ENCODE measurements around the gene JARID2. TPM values are rescaled to one million over a fixed set of nuclear protein-coding genes. Genes with fewer than 3 reads are reported as not detected.

The JARID2 gene
- total RNA-seq, 4 donors from 2014 or later: 12.1 to 33.8 (median 17.0) TPM

GRCh38 chr6:15551262-15551661 lies 305.4 kb downstream of the JARID2 start:
- Histone ChIP-seq H3K27me3 (no peaks in the 10 kb centered on the region), H3K9me3 (no peaks in the 10 kb centered on the region), H3K4me1 (peaks cover 0 to 4% (median 1%) of the 10 kb centered on the region in 4 donors), H3K4me3 (no peak overlapping the region), H3K27ac (no peak overlapping the region), H3K36me3 (no peaks in the 10 kb centered on the region)
- DNase-seq: no peak
- TF ChIP-seq POLR2A (IDR thresholded peaks at IDR 0.05) (no peak), CTCF (IDR thresholded peaks at IDR 0.05) (no peak)

GRCh38 chr6:15551798-15552197 lies 305.9 kb downstream of the JARID2 start:
- no peaks in the 10 kb centered on the region for H3K9me3 ChIP-seq
- TF ChIP-seq CTCF (IDR thresholded peaks at IDR 0.05) (no peak), POLR2A (IDR thresholded peaks at IDR 0.05) (no peak)
- no peaks in the 10 kb centered on the region for H3K36me3 ChIP-seq
- peak in 2 of 3 donors; percentile 56 to 63 for DNase-seq
- peaks cover 0 to 4% (median 1%) of the 10 kb centered on the region in 4 donors for H3K4me1 ChIP-seq
- no peaks in the 10 kb centered on the region for H3K27me3 ChIP-seq
- peak overlapping the region in 1 of 4 donors; percentile 52 for H3K27ac ChIP-seq
- H3K4me3 ChIP-seq: no peak overlapping the region

GRCh38 chr6:15553031-15553430 lies 307.2 kb downstream of the JARID2 start:
- Histone ChIP-seq H3K4me3 (no peak overlapping the region), H3K27me3 (no peaks in the 10 kb centered on the region), H3K4me1 (peaks cover 0 to 4% (median 1%) of the 10 kb centered on the region in 4 donors), H3K27ac (no peak overlapping the region), H3K9me3 (no peaks in the 10 kb centered on the region), H3K36me3 (no peaks in the 10 kb centered on the region)
- TF ChIP-seq POLR2A (IDR thresholded peaks at IDR 0.05): no peak
- TF ChIP-seq CTCF (IDR thresholded peaks at IDR 0.05): no peak
- DNase-seq: no peak

GRCh38 chr6:15553736-15554294 lies 307.9 kb downstream of the JARID2 start:
- Histone ChIP-seq H3K36me3 (no peaks in the 10 kb centered on the region), H3K27me3 (no peaks in the 10 kb centered on the region), H3K27ac (no peak overlapping the region), H3K4me3 (no peak overlapping the region), H3K9me3 (no peaks in the 10 kb centered on the region), H3K4me1 (peaks cover 0 to 4% (median 1%) of the 10 kb centered on the region in 4 donors)
- DNase-seq: no peak
- TF ChIP-seq POLR2A (IDR thresholded peaks at IDR 0.05) (no peak), CTCF (IDR thresholded peaks at IDR 0.05) (no peak)

GRCh38 chr6:15554728-15555100 lies 308.8 kb downstream of the JARID2 start:
- H3K27ac ChIP-seq: no peak overlapping the region
- TF ChIP-seq CTCF (IDR thresholded peaks at IDR 0.05) (no peak), POLR2A (IDR thresholded peaks at IDR 0.05) (no peak)
- no peaks in the 10 kb centered on the region for H3K36me3 ChIP-seq
- no peaks in the 10 kb centered on the region for H3K9me3 ChIP-seq
- H3K4me1 ChIP-seq: peaks cover 0 to 4% (median 1%) of the 10 kb centered on the region in 4 donors
- no peak for DNase-seq
- H3K4me3 ChIP-seq: no peak overlapping the region
- H3K27me3 ChIP-seq: no peaks in the 10 kb centered on the region

Measured in Peyer's patch (tissue), 4 donors.